Lung (tissue), 12 donors: Measurements from ENCODE around the gene DOCK2. TPM values are rescaled to one million over a fixed set of nuclear protein-coding genes. Genes with fewer than 3 reads are reported as not detected.
A peak's percentile ranks its signal among the peaks of the same experiment; 100 is the strongest.

ENCODE experiments used
- ATAC-seq: fragments of 200-7000 bp; cut with Tn5 transposase; one replicate; pipeline ENCODE4 v1.9.1; 2020; ENCODE audit warnings: moderate number of reproducible peaks; ENCODE audit not compliant: insufficient read depth, low FRiP score
- DNase-seq, 3 donors: peaks; one replicate each; pipeline ENCODE4 v3.0.0-alpha.2; 2013 to 2017
- H3K27ac ChIP-seq, 2 donors: one replicate each; pipeline ENCODE4 v1.5.1; 2013; ENCODE audit warnings: mild to moderate bottlenecking in 2 of 2, moderate library complexity in 2 of 2, control low read depth in 1 of 2, inconsistent platforms in 1 of 2, low read depth in 1 of 2, low read length in 1 of 2
- H3K27me3 ChIP-seq, 3 donors: one replicate each; pipeline ENCODE4 v1.5.1; 2013; ENCODE audit warnings: low read length in 2 of 3; ENCODE audit not compliant: control insufficient read depth in 3 of 3, insufficient read depth in 3 of 3
- H3K36me3 ChIP-seq, 4 donors: one replicate each; pipeline ENCODE4 v1.5.1; 2013; ENCODE audit warnings: low read length in 4 of 4, mild to moderate bottlenecking in 1 of 4, moderate library complexity in 1 of 4; ENCODE audit not compliant: control insufficient read depth in 4 of 4, insufficient read depth in 4 of 4
- H3K4me1 ChIP-seq, 5 donors: one replicate each; pipeline ENCODE4 v1.5.1; 2013; ENCODE audit warnings: low read length in 5 of 5, mild to moderate bottlenecking in 2 of 5, moderate library complexity in 1 of 5; ENCODE audit not compliant: control insufficient read depth in 5 of 5, insufficient read depth in 5 of 5
- H3K4me3 ChIP-seq: one replicate; pipeline ENCODE4 v1.5.1; 2013; ENCODE audit warnings: mild to moderate bottlenecking, control low read depth, moderate library complexity
- H3K9ac ChIP-seq, 2 donors: one replicate each; pipeline ENCODE4 v1.5.1; 2013; ENCODE audit warnings: low read length in 2 of 2, control low read depth in 1 of 2; ENCODE audit not compliant: insufficient read depth in 1 of 2
- H3K9me3 ChIP-seq, 4 donors: one replicate each; pipeline ENCODE4 v1.5.1; 2013; ENCODE audit warnings: low read length in 3 of 4, mild to moderate bottlenecking in 1 of 4, moderate library complexity in 1 of 4; ENCODE audit not compliant: control insufficient read depth in 4 of 4, insufficient read depth in 3 of 4
- WGBS, 2 donors: extraction: QIAGEN DNeasy Blood & Tissue Kit; methylation state at CpG; one replicate each; pipeline ENCODE4 v1.1.7; 2013; 5-methylcytosine and 5-hydroxymethylcytosine counted together
- polyA plus RNA-seq, 2 donors: library from polyadenylated mRNA; stranded (reverse); fragments of 200-250 nt; gene quantifications; one replicate each; pipeline ENCODE4 v1.2.1, GENCODE V29; 2013
- total RNA-seq, 2 donors: library from RNA; depleted of rRNA in 1 of 2; stranded (reverse); fragments of >200 nt in 1 of 2; gene quantifications; one replicate each; pipeline ENCODE4 v1.2.1, GENCODE V29; 2014 to 2021
- TF ChIP-seq, protein P1 (sequence below): IDR thresholded peaks from 2 replicates; pipeline ENCODE4 v1.5.1; 2012; ENCODE audit warnings: mild to moderate bottlenecking; ENCODE audit errors: control extremely low read depth, extremely low read depth
- donor health status: control.
- donor health status: control.
- donor health status: Bipolar disorder and iron deficiency.
- donor health status: healthy.
- donor health status: DM: yes; HTN: yes; CAD: no.

DOCK2 gene
- total and polyA plus RNA-seq, 4 donors: 9.6 to 66.6 (median 43.4) TPM

DNA sequence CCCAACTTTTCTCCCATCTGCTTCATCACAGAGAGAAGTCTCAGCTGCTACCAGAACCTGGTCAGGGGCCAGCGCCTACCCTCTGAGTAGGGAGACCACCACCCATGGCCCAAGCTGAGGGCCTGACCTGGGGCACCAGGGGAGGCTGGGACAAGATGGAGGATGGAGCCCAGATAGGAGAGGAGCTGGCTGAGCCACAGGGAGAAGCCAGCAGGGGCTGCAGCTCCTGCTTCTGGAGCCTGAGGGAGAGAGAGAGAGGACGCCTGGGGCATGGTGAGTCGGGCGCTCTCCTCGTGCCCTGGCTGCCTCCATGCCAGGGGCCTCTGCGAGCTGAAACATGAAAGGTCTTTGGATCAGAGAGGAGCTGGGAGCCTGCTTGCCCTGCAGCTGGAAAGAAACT, 467.2 kb downstream of the DOCK2 start:
- Histone ChIP-seq H3K9me3 (no peaks in the 10 kb centered on the region), H3K4me1 (peaks cover 0 to 5% (median 0%) of the 10 kb centered on the region in 5 donors), H3K27me3 (peaks cover 0 to 2% (median 0%) of the 10 kb centered on the region in 3 donors), H3K36me3 (no peaks in the 10 kb centered on the region), H3K27ac (no peak overlapping the region), H3K4me3 (no peak overlapping the region), H3K9ac (no peak overlapping the region)
- DNase-seq (no peak), ATAC-seq (no peak)
- WGBS, 2 donors: 78 to 94% methylated on average over 6 of the region's 6 CpGs
- TF ChIP-seq, protein P1, sequence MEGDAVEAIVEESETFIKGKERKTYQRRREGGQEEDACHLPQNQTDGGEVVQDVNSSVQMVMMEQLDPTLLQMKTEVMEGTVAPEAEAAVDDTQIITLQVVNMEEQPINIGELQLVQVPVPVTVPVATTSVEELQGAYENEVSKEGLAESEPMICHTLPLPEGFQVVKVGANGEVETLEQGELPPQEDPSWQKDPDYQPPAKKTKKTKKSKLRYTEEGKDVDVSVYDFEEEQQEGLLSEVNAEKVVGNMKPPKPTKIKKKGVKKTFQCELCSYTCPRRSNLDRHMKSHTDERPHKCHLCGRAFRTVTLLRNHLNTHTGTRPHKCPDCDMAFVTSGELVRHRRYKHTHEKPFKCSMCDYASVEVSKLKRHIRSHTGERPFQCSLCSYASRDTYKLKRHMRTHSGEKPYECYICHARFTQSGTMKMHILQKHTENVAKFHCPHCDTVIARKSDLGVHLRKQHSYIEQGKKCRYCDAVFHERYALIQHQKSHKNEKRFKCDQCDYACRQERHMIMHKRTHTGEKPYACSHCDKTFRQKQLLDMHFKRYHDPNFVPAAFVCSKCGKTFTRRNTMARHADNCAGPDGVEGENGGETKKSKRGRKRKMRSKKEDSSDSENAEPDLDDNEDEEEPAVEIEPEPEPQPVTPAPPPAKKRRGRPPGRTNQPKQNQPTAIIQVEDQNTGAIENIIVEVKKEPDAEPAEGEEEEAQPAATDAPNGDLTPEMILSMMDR: no peak

DNA sequence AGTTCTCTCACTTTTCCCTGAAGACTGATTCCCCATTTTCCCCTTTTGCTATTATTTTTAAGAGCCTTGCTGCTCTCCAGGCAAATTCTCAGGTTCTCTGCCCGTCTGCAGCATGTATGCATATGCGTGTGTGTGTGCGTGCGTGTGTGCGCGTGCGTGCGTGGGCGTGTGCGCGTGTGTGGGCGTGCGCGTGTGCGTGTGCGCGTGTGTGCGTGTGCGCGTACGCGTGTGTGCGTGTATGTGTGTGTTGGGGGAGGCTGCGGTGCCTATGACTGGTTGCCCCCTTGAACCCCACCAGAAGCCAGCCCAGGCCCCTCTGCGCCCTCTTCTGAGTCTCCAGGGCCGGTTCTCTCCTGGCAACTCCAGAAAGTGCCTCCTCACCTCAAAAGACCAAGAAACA, 467.6 kb downstream of the DOCK2 start:
- DNase-seq (no peak), ATAC-seq (no peak)
- no peak overlapping the region for H3K9ac ChIP-seq
- peaks cover 0 to 2% (median 0%) of the 10 kb centered on the region in 3 donors for H3K27me3 ChIP-seq
- TF ChIP-seq, protein P1: no peak
- peaks cover 0 to 5% (median 0%) of the 10 kb centered on the region in 5 donors for H3K4me1 ChIP-seq
- no peak overlapping the region for H3K4me3 ChIP-seq
- 92 to 94% methylated on average over 26 of the region's 26 CpGs for WGBS, 2 donors
- no peak overlapping the region for H3K27ac ChIP-seq
- no peaks in the 10 kb centered on the region for H3K9me3 ChIP-seq
- H3K36me3 ChIP-seq: no peaks in the 10 kb centered on the region

DNA sequence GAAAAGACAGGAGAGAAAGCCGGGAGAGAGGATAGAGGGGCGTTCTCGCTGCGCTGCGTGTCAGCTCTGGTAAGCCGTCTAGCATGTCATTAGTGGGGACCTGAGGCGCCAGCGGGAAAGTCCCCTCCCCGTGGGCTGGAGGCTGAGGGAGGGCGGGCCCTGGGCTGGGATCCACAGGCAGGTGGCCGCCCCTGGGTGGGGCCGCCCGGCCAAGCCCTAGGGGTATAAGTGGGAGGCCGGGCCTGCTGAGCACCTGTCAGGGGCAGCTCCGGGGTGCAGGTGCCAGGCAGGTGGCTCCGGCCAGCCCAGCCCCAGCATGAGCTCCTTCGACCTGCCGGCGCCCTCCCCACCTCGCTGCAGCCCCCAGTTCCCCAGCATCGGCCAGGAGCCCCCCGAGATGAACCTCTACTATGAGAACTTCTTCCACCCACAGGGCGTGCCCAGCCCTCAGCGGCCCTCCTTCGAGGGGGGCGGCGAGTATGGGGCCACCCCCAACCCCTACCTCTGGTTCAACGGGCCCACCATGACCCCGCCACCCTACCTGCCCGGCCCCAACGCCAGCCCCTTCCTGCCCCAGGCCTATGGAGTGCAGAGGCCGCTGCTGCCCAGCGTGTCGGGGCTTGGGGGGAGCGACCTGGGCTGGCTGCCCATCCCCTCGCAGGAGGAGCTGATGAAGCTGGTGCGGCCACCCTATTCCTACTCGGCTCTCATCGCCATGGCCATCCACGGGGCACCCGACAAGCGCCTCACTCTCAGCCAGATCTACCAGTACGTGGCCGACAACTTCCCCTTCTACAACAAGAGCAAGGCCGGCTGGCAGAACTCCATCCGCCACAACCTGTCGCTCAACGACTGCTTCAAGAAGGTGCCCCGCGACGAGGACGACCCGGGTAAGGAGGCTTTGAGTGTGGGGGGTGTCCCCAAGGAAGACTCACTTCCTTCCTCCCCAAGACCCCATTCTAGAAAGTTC, 468.9 kb downstream of the DOCK2 start, which contains the start of gene FOXI1:
FOXI1 (plus strand) TSS at position 256 of the 970 bp plus-strand sequence; CDS start at position 317, 61 bp downstream.
- Histone ChIP-seq H3K36me3 (no peaks in the 10 kb centered on the region), H3K4me1 (no peaks in the 10 kb centered on the region), H3K27me3 (peaks cover 0 to 2% (median 0%) of the 10 kb centered on the region in 3 donors), H3K4me3 (no peak within 1 kb of the TSS), H3K9me3 (no peaks in the 10 kb centered on the region), H3K27ac (no peak within 1 kb of the TSS), H3K9ac (no peak within 1 kb of the TSS)
- WGBS, 2 donors: 63 to 73% methylated on average over 46 to 53 of the region's 53 CpGs
- DNase-seq: no peak
- ATAC-seq: peak; percentile 75
- TF ChIP-seq, protein P1: no peak
